ENCODE results near the gene LRRC14B.
"Not testable (repeated sequence)": the region's sequence is repeated elsewhere in the genome, so short reads cannot be mapped to it uniquely, and the experiment has no call there.

The LRRC14B gene

GRCh38 chr5:194102-194501 lies 2.8 kb downstream of the LRRC14B start:
- no peak overlapping the region for H3K27ac ChIP-seq (replicated peaks)
- TF ChIP-seq REST (IDR thresholded peaks at IDR 0.05; ENCODE audit: insufficient replicate concordance, low read depth) (no peak), CTCF (IDR thresholded peaks at IDR 0.05; ENCODE audit: insufficient read depth, low read length) (no peak), POLR2AphosphoS5 (IDR thresholded peaks at IDR 0.05; ENCODE audit: low read depth) (no peak), GABPA (IDR thresholded peaks at IDR 0.05; ENCODE audit: low read depth) (no peak), SPI1 (IDR thresholded peaks at IDR 0.05; ENCODE audit: borderline replicate concordance, low read depth) (no peak)
- DNase-seq (ENCODE audit: low read depth in 1 of 2, low spot score in 1 of 2), result no peak
- H3K4me3 ChIP-seq (replicated peaks; ENCODE audit: insufficient read depth, low read length), result no peak overlapping the region
- no peaks in the 10 kb centered on the region for H3K27me3 ChIP-seq (ENCODE audit: insufficient read depth, poor library complexity, severe bottlenecking)

DNA sequence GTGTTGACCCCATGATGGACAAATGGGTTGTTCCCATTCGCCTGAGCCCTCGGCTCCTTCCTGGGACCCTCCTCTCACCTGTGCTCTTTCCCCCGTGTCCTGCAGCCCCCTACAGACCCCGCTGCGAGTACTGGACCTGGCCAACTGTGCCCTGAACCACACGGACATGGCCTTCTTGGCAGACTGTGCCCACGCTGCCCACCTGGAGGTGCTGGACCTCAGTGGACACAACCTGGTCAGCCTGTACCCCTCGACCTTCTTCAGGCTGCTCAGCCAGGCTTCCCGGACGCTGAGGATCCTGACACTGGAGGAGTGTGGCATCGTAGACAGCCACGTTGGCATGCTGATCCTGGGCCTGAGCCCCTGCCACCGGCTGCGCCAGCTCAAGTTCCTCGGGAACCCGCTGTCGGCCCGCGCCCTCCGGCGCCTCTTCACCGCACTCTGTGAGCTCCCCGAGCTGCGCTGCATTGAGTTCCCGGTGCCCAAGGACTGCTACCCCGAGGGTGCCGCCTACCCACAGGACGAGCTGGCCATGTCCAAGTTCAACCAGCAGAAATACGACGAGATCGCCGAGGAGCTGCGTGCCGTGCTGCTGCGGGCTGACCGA lies 3.4 kb downstream of the LRRC14B start:
- no peak overlapping the region for H3K4me3 ChIP-seq (replicated peaks; ENCODE audit: insufficient read depth, low read length)
- no peak for DNase-seq (ENCODE audit: low read depth in 1 of 2, low spot score in 1 of 2)
- H3K27me3 ChIP-seq (ENCODE audit: insufficient read depth, poor library complexity, severe bottlenecking), result no peaks in the 10 kb centered on the region
- H3K27ac ChIP-seq (replicated peaks), result no peak overlapping the region
- TF ChIP-seq POLR2AphosphoS5 (IDR thresholded peaks at IDR 0.05; ENCODE audit: low read depth), result no peak
- TF ChIP-seq CTCF (IDR thresholded peaks at IDR 0.05; ENCODE audit: insufficient read depth, low read length), result no peak

DNA sequence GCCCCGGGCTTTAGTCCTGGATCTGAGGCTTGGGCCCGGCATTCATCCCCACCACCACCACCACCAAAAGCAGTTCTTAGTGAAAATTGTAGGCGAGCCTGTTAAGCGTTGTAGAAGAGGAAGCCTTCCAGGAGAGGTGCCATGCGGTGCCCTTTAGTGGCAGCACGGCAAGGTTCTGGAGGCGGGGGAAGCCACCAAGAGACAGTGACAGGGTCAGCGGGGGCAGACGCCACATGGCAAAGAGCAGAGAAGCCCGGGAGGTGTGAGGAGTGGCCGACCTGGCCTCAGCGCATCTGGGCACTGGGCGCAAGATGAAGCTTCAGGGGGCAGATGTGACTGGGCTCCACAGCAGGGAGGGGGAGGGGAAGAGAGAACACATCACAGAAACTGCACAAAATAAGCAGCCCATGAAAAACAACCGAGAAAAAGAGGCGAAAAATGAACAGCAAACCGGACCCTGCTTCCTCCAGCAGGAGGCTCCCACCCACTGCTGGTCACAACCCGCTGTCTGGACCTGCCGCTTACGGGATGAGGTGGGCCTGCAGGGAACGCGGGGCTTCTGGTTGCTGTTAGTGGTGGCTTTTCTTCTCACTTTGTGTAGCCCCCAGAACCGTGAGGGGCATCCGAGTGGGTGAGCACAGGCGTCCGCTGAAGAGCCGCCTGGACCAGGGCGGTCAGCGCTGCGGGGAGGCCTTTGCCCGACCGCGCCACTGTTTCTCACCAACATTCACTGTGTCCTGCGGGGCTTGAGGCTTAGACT lies 4.3 kb downstream of the LRRC14B start:
- Histone ChIP-seq H3K27me3 (ENCODE audit: insufficient read depth, poor library complexity, severe bottlenecking) (no peaks in the 10 kb centered on the region), H3K27ac (replicated peaks) (no peak overlapping the region), H3K4me3 (replicated peaks; ENCODE audit: insufficient read depth, low read length) (no peak overlapping the region)
- no peak for DNase-seq (ENCODE audit: low read depth in 1 of 2, low spot score in 1 of 2)
- no peak for TF ChIP-seq POLR2AphosphoS5 (IDR thresholded peaks at IDR 0.05; ENCODE audit: low read depth)

GRCh38 chr5:196350-196749 lies 5.1 kb downstream of the LRRC14B start:
- no peaks in the 10 kb centered on the region for H3K27me3 ChIP-seq (ENCODE audit: insufficient read depth, poor library complexity, severe bottlenecking)
- TF ChIP-seq REST (IDR thresholded peaks at IDR 0.05; ENCODE audit: insufficient replicate concordance, low read depth) (no peak), POLR2AphosphoS5 (IDR thresholded peaks at IDR 0.05; ENCODE audit: low read depth) (no peak), SPI1 (IDR thresholded peaks at IDR 0.05; ENCODE audit: borderline replicate concordance, low read depth) (no peak), CTCF (IDR thresholded peaks at IDR 0.05; ENCODE audit: insufficient read depth, low read length) (no peak), GABPA (IDR thresholded peaks at IDR 0.05; ENCODE audit: low read depth) (no peak)
- H3K27ac ChIP-seq (replicated peaks), result no peak overlapping the region
- DNase-seq (ENCODE audit: low read depth in 1 of 2, low spot score in 1 of 2), result no peak
- no peak overlapping the region for H3K4me3 ChIP-seq (replicated peaks; ENCODE audit: insufficient read depth, low read length)

GRCh38 chr5:197031-197430 lies 5.7 kb downstream of the LRRC14B start:
- H3K27ac ChIP-seq (replicated peaks); H3K4me3 ChIP-seq (replicated peaks; ENCODE audit: insufficient read depth, low read length); DNase-seq (ENCODE audit: low read depth in 1 of 2, low spot score in 1 of 2); H3K27me3 ChIP-seq (ENCODE audit: insufficient read depth, poor library complexity, severe bottlenecking): not testable (repeated sequence)

Data from HL-60 (cell line).